ENCODE measurements around the gene CDH4.

The CDH4 gene

GRCh38 chr20:61658563-61658962 lies 406.5 kb downstream of the CDH4 start:
- H3K36me3 ChIP-seq (ENCODE audit: control insufficient read depth, insufficient read depth, low read length): no peaks in the 10 kb centered on the region
- no peaks in the 10 kb centered on the region for H3K4me1 ChIP-seq (ENCODE audit: control insufficient read depth, insufficient read depth, low read length)
- no peak overlapping the region for H3K4me3 ChIP-seq (ENCODE audit: low read depth, low read length)
- no peak overlapping the region for H3K9ac ChIP-seq (ENCODE audit: low read depth, low read length)
- no peaks in the 10 kb centered on the region for H3K9me3 ChIP-seq (ENCODE audit: control insufficient read depth, insufficient read depth, low read length)
- H3K27me3 ChIP-seq (ENCODE audit: control insufficient read depth, insufficient read depth, low read length): no peaks in the 10 kb centered on the region

GRCh38 chr20:61659246-61659993 lies 407.4 kb downstream of the CDH4 start:
- Histone ChIP-seq H3K36me3 (ENCODE audit: control insufficient read depth, insufficient read depth, low read length) (no peaks in the 10 kb centered on the region), H3K27me3 (ENCODE audit: control insufficient read depth, insufficient read depth, low read length) (no peaks in the 10 kb centered on the region), H3K4me3 (ENCODE audit: low read depth, low read length) (no peak overlapping the region), H3K4me1 (ENCODE audit: control insufficient read depth, insufficient read depth, low read length) (no peaks in the 10 kb centered on the region), H3K9me3 (ENCODE audit: control insufficient read depth, insufficient read depth, low read length) (no peaks in the 10 kb centered on the region), H3K9ac (ENCODE audit: low read depth, low read length) (no peak overlapping the region)

GRCh38 chr20:61659994-61660346 lies 407.9 kb downstream of the CDH4 start:
- Histone ChIP-seq H3K9me3 (ENCODE audit: control insufficient read depth, insufficient read depth, low read length) (no peaks in the 10 kb centered on the region), H3K4me1 (ENCODE audit: control insufficient read depth, insufficient read depth, low read length) (no peaks in the 10 kb centered on the region), H3K4me3 (ENCODE audit: low read depth, low read length) (no peak overlapping the region), H3K36me3 (ENCODE audit: control insufficient read depth, insufficient read depth, low read length) (no peaks in the 10 kb centered on the region), H3K27me3 (ENCODE audit: control insufficient read depth, insufficient read depth, low read length) (no peaks in the 10 kb centered on the region), H3K9ac (ENCODE audit: low read depth, low read length) (no peak overlapping the region)

- Histone ChIP-seq H3K4me1 (ENCODE audit: control insufficient read depth, insufficient read depth, low read length) (no peaks in the 10 kb centered on the region), H3K9ac (ENCODE audit: low read depth, low read length) (no peak overlapping the region), H3K27me3 (ENCODE audit: control insufficient read depth, insufficient read depth, low read length) (no peaks in the 10 kb centered on the region)
These were observed 408.5 kb downstream of the CDH4 start for GRCh38 chr20:61660559-61660958.

GRCh38 chr20:61661025-61661424 lies 409.0 kb downstream of the CDH4 start:
- Histone ChIP-seq H3K27me3 (ENCODE audit: control insufficient read depth, insufficient read depth, low read length) (no peaks in the 10 kb centered on the region), H3K4me1 (ENCODE audit: control insufficient read depth, insufficient read depth, low read length) (no peaks in the 10 kb centered on the region), H3K4me3 (ENCODE audit: low read depth, low read length) (no peak overlapping the region), H3K9ac (ENCODE audit: low read depth, low read length) (no peak overlapping the region), H3K9me3 (ENCODE audit: control insufficient read depth, insufficient read depth, low read length) (no peaks in the 10 kb centered on the region), H3K36me3 (ENCODE audit: control insufficient read depth, insufficient read depth, low read length) (no peaks in the 10 kb centered on the region)

More at GRCh38 chr20:61660559-61660958, 408.5 kb downstream of the CDH4 start:
- Histone ChIP-seq H3K9me3 (ENCODE audit: control insufficient read depth, insufficient read depth, low read length) (no peaks in the 10 kb centered on the region), H3K36me3 (ENCODE audit: control insufficient read depth, insufficient read depth, low read length) (no peaks in the 10 kb centered on the region), H3K4me3 (ENCODE audit: low read depth, low read length) (no peak overlapping the region)

GRCh38 chr20:61661583-61661982 lies 409.5 kb downstream of the CDH4 start:
- Histone ChIP-seq H3K4me3 (ENCODE audit: low read depth, low read length) (no peak overlapping the region), H3K27me3 (ENCODE audit: control insufficient read depth, insufficient read depth, low read length) (no peaks in the 10 kb centered on the region), H3K9me3 (ENCODE audit: control insufficient read depth, insufficient read depth, low read length) (no peaks in the 10 kb centered on the region), H3K9ac (ENCODE audit: low read depth, low read length) (no peak overlapping the region), H3K4me1 (ENCODE audit: control insufficient read depth, insufficient read depth, low read length) (no peaks in the 10 kb centered on the region), H3K36me3 (ENCODE audit: control insufficient read depth, insufficient read depth, low read length) (no peaks in the 10 kb centered on the region)

GRCh38 chr20:61662226-61662967 lies 410.3 kb downstream of the CDH4 start:
- Histone ChIP-seq H3K9ac (ENCODE audit: low read depth, low read length) (no peak overlapping the region), H3K4me1 (ENCODE audit: control insufficient read depth, insufficient read depth, low read length) (no peaks in the 10 kb centered on the region), H3K27me3 (ENCODE audit: control insufficient read depth, insufficient read depth, low read length) (no peaks in the 10 kb centered on the region), H3K36me3 (ENCODE audit: control insufficient read depth, insufficient read depth, low read length) (no peaks in the 10 kb centered on the region), H3K9me3 (ENCODE audit: control insufficient read depth, insufficient read depth, low read length) (no peaks in the 10 kb centered on the region), H3K4me3 (ENCODE audit: low read depth, low read length) (no peak overlapping the region)

GRCh38 chr20:61662968-61663331 lies 410.9 kb downstream of the CDH4 start:
- H3K4me3 ChIP-seq (ENCODE audit: low read depth, low read length): no peak overlapping the region
- H3K9ac ChIP-seq (ENCODE audit: low read depth, low read length): no peak overlapping the region
- H3K36me3 ChIP-seq (ENCODE audit: control insufficient read depth, insufficient read depth, low read length): no peaks in the 10 kb centered on the region
- no peaks in the 10 kb centered on the region for H3K9me3 ChIP-seq (ENCODE audit: control insufficient read depth, insufficient read depth, low read length)
- H3K27me3 ChIP-seq (ENCODE audit: control insufficient read depth, insufficient read depth, low read length): no peaks in the 10 kb centered on the region
- no peaks in the 10 kb centered on the region for H3K4me1 ChIP-seq (ENCODE audit: control insufficient read depth, insufficient read depth, low read length)

- Histone ChIP-seq H3K9ac (ENCODE audit: low read depth, low read length) (no peak overlapping the region), H3K9me3 (ENCODE audit: control insufficient read depth, insufficient read depth, low read length) (no peaks in the 10 kb centered on the region), H3K27me3 (ENCODE audit: control insufficient read depth, insufficient read depth, low read length) (no peaks in the 10 kb centered on the region), H3K4me1 (ENCODE audit: control insufficient read depth, insufficient read depth, low read length) (no peaks in the 10 kb centered on the region), H3K36me3 (ENCODE audit: control insufficient read depth, insufficient read depth, low read length) (no peaks in the 10 kb centered on the region), H3K4me3 (ENCODE audit: low read depth, low read length) (no peak overlapping the region)
These were observed 411.7 kb downstream of the CDH4 start for GRCh38 chr20:61663521-61664425.

- H3K27me3 ChIP-seq (ENCODE audit: control insufficient read depth, insufficient read depth, low read length): no peaks in the 10 kb centered on the region
- no peaks in the 10 kb centered on the region for H3K9me3 ChIP-seq (ENCODE audit: control insufficient read depth, insufficient read depth, low read length)
- no peaks in the 10 kb centered on the region for H3K36me3 ChIP-seq (ENCODE audit: control insufficient read depth, insufficient read depth, low read length)
- H3K9ac ChIP-seq (ENCODE audit: low read depth, low read length): no peak overlapping the region
- no peaks in the 10 kb centered on the region for H3K4me1 ChIP-seq (ENCODE audit: control insufficient read depth, insufficient read depth, low read length)
- no peak overlapping the region for H3K4me3 ChIP-seq (ENCODE audit: low read depth, low read length)
These were observed 412.7 kb downstream of the CDH4 start for GRCh38 chr20:61664556-61665320.
